Suppressor macrophage (primary cell): ENCODE measurements around the gene BLTP1.
"Not testable (repeated sequence)": the region's sequence is repeated elsewhere in the genome, so short reads cannot be mapped to it uniquely, and the experiment has no call there.

Experiments
- DNase-seq, 4 experiments: peaks; one replicate each; pipeline ENCODE4 v3.0.0-alpha.2; 2020 to 2022
- total RNA-seq, 17 experiments: gene quantifications; one replicate each; lab custom pipeline; 2026; ENCODE audit warnings: mixed read lengths in 6 of 17, inconsistent platforms in 3 of 17; lab: John Stamatoyannopoulos, UW

The BLTP1 gene
- 95.4 to 371 (median 176) reads per million in 17 experiments for total RNA-seq

GRCh38 chr4:122151982-122152710 is at the start of gene BLTP1:
Gene BLTP1, plus strand, starts transcription at chr4:122152331. Its CDS starts 18,317 bp downstream, at chr4:122170648.
- peak; percentile 87 to 95 (median 92) for DNase-seq

- no peak for DNase-seq
Observed at GRCh38 chr4:122104184-122104583, 47.9 kb upstream of the BLTP1 start.

GRCh38 chr4:122107680-122108079 is 44.5 kb upstream of the BLTP1 start:
- no peak for DNase-seq

GRCh38 chr4:122110304-122110703 is 41.8 kb upstream of the BLTP1 start:
- DNase-seq: not testable (repeated sequence)

GRCh38 chr4:122117743-122118142 is 34.4 kb upstream of the BLTP1 start:
- peak in 1 of 4 experiments; percentile 4 for DNase-seq

GRCh38 chr4:122118243-122118642 is 33.9 kb upstream of the BLTP1 start:
- no peak for DNase-seq

- DNase-seq: no peak
Observed at GRCh38 chr4:122119739-122120138, 32.4 kb upstream of the BLTP1 start.

GRCh38 chr4:122121593-122121992 is 30.5 kb upstream of the BLTP1 start:
- no peak for DNase-seq

- no peak for DNase-seq
Observed at GRCh38 chr4:122122083-122122482, 30.0 kb upstream of the BLTP1 start.

- DNase-seq: no peak
Observed at GRCh38 chr4:122129061-122129460, 23.1 kb upstream of the BLTP1 start.

GRCh38 chr4:122131562-122132157 is 20.5 kb upstream of the BLTP1 start:
- no peak for DNase-seq

- DNase-seq: no peak
Observed at GRCh38 chr4:122132891-122133290, 19.2 kb upstream of the BLTP1 start.

GRCh38 chr4:122139139-122139538 is 13.0 kb upstream of the BLTP1 start:
- DNase-seq: no peak

- no peak for DNase-seq
Observed at GRCh38 chr4:122140834-122141233, 11.3 kb upstream of the BLTP1 start.

- DNase-seq: no peak
Observed at GRCh38 chr4:122142687-122143086, 9.4 kb upstream of the BLTP1 start.

- no peak for DNase-seq
Observed at GRCh38 chr4:122146652-122147051, 5.5 kb upstream of the BLTP1 start.

- DNase-seq: peak; percentile 41 to 82 (median 68)
Observed at GRCh38 chr4:122150931-122151330, 1.2 kb upstream of the BLTP1 start.

- peak; percentile 36 to 59 (median 42) for DNase-seq
Observed at GRCh38 chr4:122152711-122153226, 638 bp downstream of the BLTP1 start.

GRCh38 chr4:122156819-122157218 is 4.7 kb downstream of the BLTP1 start:
- peak in 2 of 4 experiments; percentile 30 to 48 for DNase-seq

GRCh38 chr4:122163301-122163700 is 11.2 kb downstream of the BLTP1 start:
- no peak for DNase-seq

- DNase-seq: peak in 3 of 4 experiments; percentile 7 to 54 (median 42)
Observed at GRCh38 chr4:122163767-122164166, 11.6 kb downstream of the BLTP1 start.

- no peak for DNase-seq
Observed at GRCh38 chr4:122167369-122167768, 15.2 kb downstream of the BLTP1 start.

GRCh38 chr4:122170775-122171174 is 18.6 kb downstream of the BLTP1 start:
- peak in 1 of 4 experiments; percentile 26 for DNase-seq

GRCh38 chr4:122171323-122171722 is 19.2 kb downstream of the BLTP1 start:
- no peak for DNase-seq
